SK-N-MC (cell line): ENCODE measurements around the gene MSH3.

Experiments
- EZH2 ChIP-seq: fragments of 200-600 bp; sonication (generic); IDR thresholded peaks from one replicate; pipeline ENCODE4 v1.6.1; 2017; ENCODE audit warnings: antibody characterized with exemption
- FOXP2 ChIP-seq: optimal IDR thresholded peaks from 2 replicates; pipeline ENCODE3; 2011; ENCODE audit warnings: mild to moderate bottlenecking, moderate library complexity; ENCODE audit not compliant: insufficient read depth; ENCODE audit errors: extremely low read length, control extremely low read depth
- POLR2AphosphoS5 ChIP-seq: IDR thresholded peaks from 2 replicates; pipeline ENCODE4 v1.6.1; 2012; ENCODE audit warnings: mild to moderate bottlenecking, low read depth, low read length, borderline replicate concordance

DNA sequence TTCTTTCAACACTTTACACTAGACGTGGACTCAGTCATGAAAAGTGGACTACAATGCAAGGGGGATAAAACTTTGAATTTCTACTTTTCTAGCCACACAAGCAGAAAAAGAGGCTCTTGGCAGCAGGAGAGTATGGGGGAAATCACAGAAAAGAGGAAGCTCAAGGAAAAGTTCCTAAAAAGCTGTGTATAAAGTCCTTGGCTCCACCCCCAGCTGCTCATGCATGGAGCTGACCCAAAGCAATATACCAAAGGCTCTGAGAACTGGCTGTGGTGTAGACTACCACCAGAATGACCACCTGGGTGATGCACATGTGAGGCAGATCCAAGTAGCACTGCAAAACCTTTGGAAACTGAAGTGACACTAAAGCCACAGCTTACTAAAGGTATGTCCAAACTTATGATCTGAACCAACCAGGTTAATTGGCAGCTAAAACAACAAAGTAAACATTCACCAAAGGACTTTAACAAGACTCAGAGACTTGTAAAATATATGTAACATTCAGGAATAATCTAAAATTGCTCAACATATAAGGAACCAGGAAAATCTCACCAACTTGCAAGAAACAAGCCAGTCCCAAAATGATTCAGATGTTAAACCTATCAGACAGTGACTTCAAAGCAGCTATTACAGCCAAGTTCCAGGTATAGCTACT is 250.2 kb downstream of the MSH3 start:
- no peak for TF ChIP-seq POLR2AphosphoS5
- TF ChIP-seq EZH2 = no peak
- no peak for TF ChIP-seq FOXP2
